HepG2 (cell line): ENCODE results near the gene ASB9. TPM values are rescaled to one million over a fixed set of nuclear protein-coding genes. Genes with fewer than 3 reads are reported as not detected.

Experiments used
- ERF ChIP-seq: IDR thresholded peaks from 2 replicates; pipeline ENCODE4 v1.6.1; 2018; ENCODE audit warnings: missing biosample characterization, missing genetic modification reagents
- FUBP1 ChIP-seq: sonication (generic); formaldehyde crosslinking; IDR thresholded peaks from 2 replicates; pipeline ENCODE4 v1.5.1; 2020; ENCODE audit warnings: missing genetic modification reagents, mild to moderate bottlenecking, borderline replicate concordance
- HIC2 ChIP-seq: sonication (generic); formaldehyde crosslinking; IDR thresholded peaks from 2 replicates; pipeline ENCODE4 v1.9.0; 2022; ENCODE audit warnings: low read depth, missing genetic modification reagents
- ISL2 ChIP-seq: sonication (generic); formaldehyde crosslinking; IDR thresholded peaks from 2 replicates; pipeline ENCODE4 v1.5.0; 2020; ENCODE audit warnings: missing genetic modification reagents
- KLF13 ChIP-seq: sonication (generic); formaldehyde crosslinking; IDR thresholded peaks from 2 replicates; pipeline ENCODE4 v1.4.0; 2020; ENCODE audit warnings: mild to moderate bottlenecking, missing genetic modification reagents
- MED1 ChIP-seq: sonication (generic); formaldehyde crosslinking; IDR thresholded peaks from 2 replicates; pipeline ENCODE4 v1.4.0; 2020; ENCODE audit warnings: missing genetic modification reagents
- NFKB2 ChIP-seq: sonication (generic); formaldehyde crosslinking; IDR thresholded peaks from 2 replicates; pipeline ENCODE4 v1.4.0; 2020; ENCODE audit warnings: missing genetic modification reagents, borderline replicate concordance
- PAX8 ChIP-seq: sonication (generic); formaldehyde crosslinking; IDR thresholded peaks from 2 replicates; pipeline ENCODE4 v1.8.0; 2022; ENCODE audit warnings: mild to moderate bottlenecking, missing genetic modification reagents, borderline replicate concordance
- PLRG1 ChIP-seq: fragments of 450-650 bp; conservative IDR thresholded peaks from 2 replicates; pipeline ENCODE4 v1.6.1; 2016
- TFAP4 ChIP-seq: sonication (generic); IDR thresholded peaks from 2 replicates; pipeline ENCODE4 v1.6.1; 2016; ENCODE audit warnings: low read depth, borderline replicate concordance
- TGIF2 ChIP-seq: IDR thresholded peaks from 2 replicates; pipeline ENCODE4 v1.6.1; 2016; ENCODE audit warnings: control low read depth, missing compliant biosample characterization
- ZNF3 ChIP-seq: IDR thresholded peaks from 2 replicates; pipeline ENCODE4 v1.7.0; 2017; ENCODE audit warnings: inconsistent platforms
- ZNF773 ChIP-seq: sonication (generic); formaldehyde crosslinking; IDR thresholded peaks from 2 replicates; pipeline ENCODE4 v1.4.0; 2020; ENCODE audit warnings: missing genetic modification reagents, borderline replicate concordance
- ZNF841 ChIP-seq: sonication (generic); formaldehyde crosslinking; IDR thresholded peaks from 2 replicates; pipeline ENCODE4 v1.8.1; 2023; ENCODE audit warnings: missing genetic modification reagents, borderline replicate concordance
- polyA plus RNA-seq, 8 experiments: library from polyadenylated mRNA; depleted of rRNA in 3 of 8; stranded (reverse) in 7 of 8; unstranded in 1 of 8; fragments of >200 nt; fragmentation: Illumina TruSeq in 4 of 8; extraction: Trizol in 4 of 8; gene quantifications; 2 replicates each; pipeline versions ENCODE4 v1.2.1 to v1.2.3, GENCODE V29; 2011 to 2016; ENCODE audit warnings: low read depth in 4 of 8, missing spikeins in 1 of 8, mixed read lengths in 1 of 8; ENCODE audit not compliant: insufficient read depth in 1 of 8
- total RNA-seq, 5 experiments: library from RNA; depleted of rRNA; stranded (reverse); fragments of >200 nt; fragmentation: Illumina TruSeq; extraction: Trizol; gene quantifications; 2 replicates each; pipeline ENCODE4 v1.2.3, GENCODE V29; 2016; ENCODE audit warnings: low read depth in 1 of 5
- TF ChIP-seq, protein P1 (sequence below): sonication (generic); formaldehyde crosslinking; IDR thresholded peaks from 2 replicates; pipeline ENCODE4 v1.9.0; 2021; ENCODE audit warnings: mild to moderate bottlenecking, missing genetic modification reagents

ASB9 gene
- total and polyA plus RNA-seq, 2 of the 13 experiments (the other 11 are each of a cell fraction or from before 2014, with no cell fraction given) = 4.2 to 13.8 TPM

GRCh38 chrX:15269618-15270521 lies at the start of gene ASB9 (continued):
- TF ChIP-seq FUBP1 (CRISPR knock-in tag) (no peak), TGIF2 (CRISPR knock-in tag) (no peak), ZNF3 (CRISPR knock-in tag) (no peak), ERF (CRISPR knock-in tag) (no peak), PLRG1 (no peak), PAX8 (CRISPR knock-in tag) (0 out of 2 replicates have a peak, but pooled peaks have one; percentile 34), TFAP4 (peak; percentile 1; the same call in 1 of the 2 replicates), ZNF773 (CRISPR knock-in tag) (no peak), KLF13 (CRISPR knock-in tag) (no peak), HIC2 (CRISPR knock-in tag) (peak; percentile 85; the same call in 1 of the 2 replicates), ISL2 (no peak), NFKB2 (CRISPR knock-in tag) (no peak), MED1 (CRISPR knock-in tag) (no peak), ZNF841 (no peak)
- TF ChIP-seq, protein P1, sequence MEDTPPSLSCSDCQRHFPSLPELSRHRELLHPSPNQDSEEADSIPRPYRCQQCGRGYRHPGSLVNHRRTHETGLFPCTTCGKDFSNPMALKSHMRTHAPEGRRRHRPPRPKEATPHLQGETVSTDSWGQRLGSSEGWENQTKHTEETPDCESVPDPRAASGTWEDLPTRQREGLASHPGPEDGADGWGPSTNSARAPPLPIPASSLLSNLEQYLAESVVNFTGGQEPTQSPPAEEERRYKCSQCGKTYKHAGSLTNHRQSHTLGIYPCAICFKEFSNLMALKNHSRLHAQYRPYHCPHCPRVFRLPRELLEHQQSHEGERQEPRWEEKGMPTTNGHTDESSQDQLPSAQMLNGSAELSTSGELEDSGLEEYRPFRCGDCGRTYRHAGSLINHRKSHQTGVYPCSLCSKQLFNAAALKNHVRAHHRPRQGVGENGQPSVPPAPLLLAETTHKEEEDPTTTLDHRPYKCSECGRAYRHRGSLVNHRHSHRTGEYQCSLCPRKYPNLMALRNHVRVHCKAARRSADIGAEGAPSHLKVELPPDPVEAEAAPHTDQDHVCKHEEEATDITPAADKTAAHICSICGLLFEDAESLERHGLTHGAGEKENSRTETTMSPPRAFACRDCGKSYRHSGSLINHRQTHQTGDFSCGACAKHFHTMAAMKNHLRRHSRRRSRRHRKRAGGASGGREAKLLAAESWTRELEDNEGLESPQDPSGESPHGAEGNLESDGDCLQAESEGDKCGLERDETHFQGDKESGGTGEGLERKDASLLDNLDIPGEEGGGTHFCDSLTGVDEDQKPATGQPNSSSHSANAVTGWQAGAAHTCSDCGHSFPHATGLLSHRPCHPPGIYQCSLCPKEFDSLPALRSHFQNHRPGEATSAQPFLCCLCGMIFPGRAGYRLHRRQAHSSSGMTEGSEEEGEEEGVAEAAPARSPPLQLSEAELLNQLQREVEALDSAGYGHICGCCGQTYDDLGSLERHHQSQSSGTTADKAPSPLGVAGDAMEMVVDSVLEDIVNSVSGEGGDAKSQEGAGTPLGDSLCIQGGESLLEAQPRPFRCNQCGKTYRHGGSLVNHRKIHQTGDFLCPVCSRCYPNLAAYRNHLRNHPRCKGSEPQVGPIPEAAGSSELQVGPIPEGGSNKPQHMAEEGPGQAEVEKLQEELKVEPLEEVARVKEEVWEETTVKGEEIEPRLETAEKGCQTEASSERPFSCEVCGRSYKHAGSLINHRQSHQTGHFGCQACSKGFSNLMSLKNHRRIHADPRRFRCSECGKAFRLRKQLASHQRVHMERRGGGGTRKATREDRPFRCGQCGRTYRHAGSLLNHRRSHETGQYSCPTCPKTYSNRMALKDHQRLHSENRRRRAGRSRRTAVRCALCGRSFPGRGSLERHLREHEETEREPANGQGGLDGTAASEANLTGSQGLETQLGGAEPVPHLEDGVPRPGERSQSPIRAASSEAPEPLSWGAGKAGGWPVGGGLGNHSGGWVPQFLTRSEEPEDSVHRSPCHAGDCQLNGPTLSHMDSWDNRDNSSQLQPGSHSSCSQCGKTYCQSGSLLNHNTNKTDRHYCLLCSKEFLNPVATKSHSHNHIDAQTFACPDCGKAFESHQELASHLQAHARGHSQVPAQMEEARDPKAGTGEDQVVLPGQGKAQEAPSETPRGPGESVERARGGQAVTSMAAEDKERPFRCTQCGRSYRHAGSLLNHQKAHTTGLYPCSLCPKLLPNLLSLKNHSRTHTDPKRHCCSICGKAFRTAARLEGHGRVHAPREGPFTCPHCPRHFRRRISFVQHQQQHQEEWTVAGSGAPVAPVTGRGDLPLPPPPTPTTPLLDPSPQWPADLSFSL (CRISPR knock-in tag) = peak; percentile 89
